SW 1271 (cell line): ENCODE results near the gene INO80C.

Source experiments
- DNase-seq, 2 experiments: peaks; one replicate each; lab custom pipeline; 2025; lab: John Stamatoyannopoulos, UW

Gene INO80C

GRCh38 chr18:35513181-35513936 is 15.6 kb upstream of the INO80C start:
- DNase-seq = no peak

- DNase-seq = no peak
Observed at GRCh38 chr18:35512761-35513160, 15.0 kb upstream of the INO80C start.

- no peak for DNase-seq
Observed at GRCh38 chr18:35511833-35512232, 14.1 kb upstream of the INO80C start.

- no peak for DNase-seq
Observed at GRCh38 chr18:35511428-35511827, 13.7 kb upstream of the INO80C start.

GRCh38 chr18:35510076-35510651 is 12.4 kb upstream of the INO80C start:
- DNase-seq = no peak

- DNase-seq = no peak
Observed at GRCh38 chr18:35508746-35509338, 11.1 kb upstream of the INO80C start.

GRCh38 chr18:35508030-35508429 is 10.3 kb upstream of the INO80C start:
- no peak for DNase-seq

- DNase-seq = no peak
Observed at GRCh38 chr18:35507623-35508022, 9.9 kb upstream of the INO80C start.

- DNase-seq = no peak
Observed at GRCh38 chr18:35507192-35507591, 9.4 kb upstream of the INO80C start.

- no peak for DNase-seq
Observed at GRCh38 chr18:35506024-35506712, 8.4 kb upstream of the INO80C start.

GRCh38 chr18:35504996-35505395 is 7.2 kb upstream of the INO80C start:
- DNase-seq = no peak

GRCh38 chr18:35502052-35502451 is 4.3 kb upstream of the INO80C start:
- no peak for DNase-seq

GRCh38 chr18:35501369-35501768 is 3.6 kb upstream of the INO80C start:
- no peak for DNase-seq

- no peak for DNase-seq
Observed at GRCh38 chr18:35500113-35500512, 2.4 kb upstream of the INO80C start.

GRCh38 chr18:35497027-35497369 is 762 bp downstream of the INO80C start:
- DNase-seq = no peak

- DNase-seq = no peak
Observed at GRCh38 chr18:35495536-35496314, 2.0 kb downstream of the INO80C start.

- no peak for DNase-seq
Observed at GRCh38 chr18:35494251-35495220, 3.2 kb downstream of the INO80C start.

GRCh38 chr18:35491700-35492077 is 6.1 kb downstream of the INO80C start:
- no peak for DNase-seq

GRCh38 chr18:35490894-35491699 is 6.7 kb downstream of the INO80C start:
- DNase-seq = no peak

GRCh38 chr18:35489913-35490490 is 7.8 kb downstream of the INO80C start:
- no peak for DNase-seq
